ENCODE results near the gene ZNF292. TPM values are rescaled to one million over a fixed set of nuclear protein-coding genes. Genes with fewer than 3 reads are reported as not detected.
"Not testable (repeated sequence)": the region's sequence is repeated elsewhere in the genome, so short reads cannot be mapped to it uniquely, and the experiment has no call there.

The ZNF292 gene
- total RNA-seq, 1 donor from 2014 or later = 35.8 TPM

DNA sequence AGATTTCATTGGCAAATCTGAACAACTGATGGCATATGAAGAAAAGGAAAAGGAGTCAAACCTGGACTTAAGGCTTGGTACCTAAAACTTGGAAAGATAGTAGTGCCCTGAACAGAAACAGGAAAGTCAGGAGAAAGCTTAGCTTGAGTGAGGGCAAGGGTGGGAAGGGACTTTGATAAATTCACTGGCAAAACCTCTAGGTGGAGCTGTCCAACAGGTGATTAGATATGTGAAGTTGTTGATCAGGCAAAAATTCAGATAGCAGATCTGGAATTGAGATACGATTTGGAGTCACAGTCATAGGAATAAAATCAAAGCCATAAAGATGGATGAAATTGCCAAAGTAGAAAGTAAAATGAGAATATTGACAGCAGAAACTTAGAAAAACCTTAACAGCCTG lies 16.1 kb upstream of the ZNF292 start:
- no peaks in the 10 kb centered on the region for H3K27me3 ChIP-seq (ENCODE audit: control insufficient read depth, insufficient read depth, low read length)
- TF ChIP-seq CTCF (IDR thresholded peaks at IDR 0.05; ENCODE audit: insufficient read depth, low read length, poor library complexity, severe bottlenecking) = peak; percentile 56

GRCh38 chr6:87139927-87140326 lies 15.4 kb upstream of the ZNF292 start:
- H3K27me3 ChIP-seq (ENCODE audit: control insufficient read depth, insufficient read depth, low read length); H3K4me3 ChIP-seq (ENCODE audit: low read depth, low read length); H3K36me3 ChIP-seq (ENCODE audit: control insufficient read depth, insufficient read depth, low read length); DNase-seq (ENCODE audit: low read depth): not testable (repeated sequence)

More for the DNA sequence above, 16.1 kb upstream of the ZNF292 start:
- Histone ChIP-seq H3K36me3 (ENCODE audit: control insufficient read depth, insufficient read depth, low read length) (no peaks in the 10 kb centered on the region), H3K4me3 (ENCODE audit: low read depth, low read length) (no peak overlapping the region)
- no peak for DNase-seq (ENCODE audit: low read depth)

DNA sequence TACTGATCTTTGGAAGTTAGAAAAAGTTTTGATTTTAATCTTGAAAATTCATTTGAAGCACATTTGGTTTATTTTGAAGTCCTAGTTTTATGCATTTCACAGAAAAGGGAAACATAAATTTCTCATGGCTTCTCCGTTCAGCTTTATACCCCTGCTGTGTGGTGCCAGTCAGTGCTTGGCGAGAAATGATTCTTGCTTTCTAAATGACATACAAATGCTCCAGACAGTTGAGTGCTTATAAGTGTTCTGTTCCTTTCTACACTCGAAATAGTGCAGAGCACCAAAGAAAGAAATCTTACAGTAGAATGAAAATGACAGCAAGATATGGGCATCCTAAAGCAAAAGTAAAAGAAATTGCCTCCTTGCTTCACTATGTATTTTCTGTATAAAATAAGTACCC lies 9.0 kb upstream of the ZNF292 start:
- TF ChIP-seq CTCF (IDR thresholded peaks at IDR 0.05; ENCODE audit: insufficient read depth, low read length, poor library complexity, severe bottlenecking) = no peak
- DNase-seq (ENCODE audit: low read depth) = no peak
- no peaks in the 10 kb centered on the region for H3K36me3 ChIP-seq (ENCODE audit: control insufficient read depth, insufficient read depth, low read length)
- no peak overlapping the region for H3K4me3 ChIP-seq (ENCODE audit: low read depth, low read length)
- H3K27me3 ChIP-seq (ENCODE audit: control insufficient read depth, insufficient read depth, low read length) = no peaks in the 10 kb centered on the region

DNA sequence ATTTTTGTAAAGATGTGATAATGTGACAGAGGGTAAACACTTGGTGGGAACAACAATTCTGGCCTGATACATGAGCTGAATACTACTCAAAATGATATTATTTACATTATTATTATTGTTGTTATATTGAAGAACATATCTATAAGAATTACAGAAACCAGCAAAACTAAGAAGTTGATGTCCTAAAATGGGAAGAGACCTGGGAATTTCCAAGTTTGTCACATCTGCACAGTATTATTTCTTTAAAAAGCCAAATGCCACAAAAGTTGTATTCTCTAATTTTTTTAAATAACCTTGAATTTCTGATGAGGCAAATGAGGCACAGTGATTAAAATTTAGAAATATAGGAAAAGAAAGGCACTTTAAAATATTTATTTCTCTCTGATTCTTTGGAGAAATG lies 5.0 kb upstream of the ZNF292 start:
- DNase-seq (ENCODE audit: low read depth) = no peak
- Histone ChIP-seq H3K4me3 (ENCODE audit: low read depth, low read length) (no peak overlapping the region), H3K36me3 (ENCODE audit: control insufficient read depth, insufficient read depth, low read length) (no peaks in the 10 kb centered on the region), H3K27me3 (ENCODE audit: control insufficient read depth, insufficient read depth, low read length) (no peaks in the 10 kb centered on the region)
- no peak for TF ChIP-seq CTCF (IDR thresholded peaks at IDR 0.05; ENCODE audit: insufficient read depth, low read length, poor library complexity, severe bottlenecking)

DNA sequence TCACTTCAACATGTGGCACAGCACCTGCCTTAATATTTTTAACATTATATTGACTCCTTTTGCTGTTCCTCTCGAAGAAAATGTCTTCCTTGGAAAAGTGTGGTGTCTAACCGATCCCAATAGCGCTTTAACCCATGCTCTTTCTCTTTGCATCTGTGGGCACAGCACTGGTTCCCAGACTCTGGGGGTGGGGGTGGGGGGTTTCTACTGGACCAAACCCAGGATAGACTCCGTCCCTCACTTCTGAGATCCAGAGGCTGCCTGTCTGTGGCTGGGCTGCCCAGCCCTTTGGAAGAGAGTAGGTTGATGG lies 3.9 kb upstream of the ZNF292 start:
- H3K4me3 ChIP-seq (ENCODE audit: low read depth, low read length) = peak overlapping the region; percentile 41
- no peak for DNase-seq (ENCODE audit: low read depth)
- TF ChIP-seq CTCF (IDR thresholded peaks at IDR 0.05; ENCODE audit: insufficient read depth, low read length, poor library complexity, severe bottlenecking) = no peak
- no peaks in the 10 kb centered on the region for H3K27me3 ChIP-seq (ENCODE audit: control insufficient read depth, insufficient read depth, low read length)
- no peaks in the 10 kb centered on the region for H3K36me3 ChIP-seq (ENCODE audit: control insufficient read depth, insufficient read depth, low read length)

GRCh38 chr6:87151781-87152525 lies 3.4 kb upstream of the ZNF292 start:
- DNase-seq (ENCODE audit: low read depth) = no peak
- TF ChIP-seq CTCF (IDR thresholded peaks at IDR 0.05; ENCODE audit: insufficient read depth, low read length, poor library complexity, severe bottlenecking) = no peak
- Histone ChIP-seq H3K27me3 (ENCODE audit: control insufficient read depth, insufficient read depth, low read length) (no peaks in the 10 kb centered on the region), H3K36me3 (ENCODE audit: control insufficient read depth, insufficient read depth, low read length) (no peaks in the 10 kb centered on the region), H3K4me3 (ENCODE audit: low read depth, low read length) (peak overlapping the region; percentile 41)

Data from kidney epithelial cell (primary cell).